SK-N-MC (cell line): ENCODE results near the gene WDR45.
A peak's percentile ranks its signal among the peaks of the same experiment; 100 is the strongest.
"Not testable (repeated sequence)": the region's sequence is repeated elsewhere in the genome, so short reads cannot be mapped to it uniquely, and the experiment has no call there.

Experiments used
- DNase-seq: peaks from one replicate; pipeline ENCODE4 v3.0.0-alpha.2; 2011; ENCODE audit warnings: low read depth, low spot score
- H3K27ac ChIP-seq: fragments of 200-600 bp; sonication (generic); 2 replicates; pipeline ENCODE4 v1.5.1; 2016; ENCODE audit warnings: mixed run types
- H3K36me3 ChIP-seq: fragments of 200-600 bp; sonication (generic); 2 replicates; pipeline ENCODE4 v1.6.1; 2017; ENCODE audit warnings: antibody characterized with exemption, low read length, mixed read lengths; ENCODE audit not compliant: insufficient read depth
- H3K4me3 ChIP-seq: fragments of 200-600 bp; sonication (generic); 2 replicates; pipeline ENCODE4 v1.5.1; 2016
- H3K9ac ChIP-seq: fragments of 200-600 bp; sonication (generic); 2 replicates; pipeline ENCODE4 v1.8.0; 2017; ENCODE audit warnings: mixed run types, mixed read lengths; ENCODE audit not compliant: insufficient read length
- H3K9me3 ChIP-seq: fragments of 200-600 bp; sonication (generic); 2 replicates; pipeline ENCODE4 v1.6.1; 2017; ENCODE audit warnings: low read depth, mild to moderate bottlenecking, antibody characterized with exemption, low read length, moderate library complexity, mixed read lengths
- EZH2 ChIP-seq: fragments of 200-600 bp; sonication (generic); IDR thresholded peaks from one replicate; pipeline ENCODE4 v1.6.1; 2017; ENCODE audit warnings: antibody characterized with exemption
- FOXP2 ChIP-seq: optimal IDR thresholded peaks from 2 replicates; pipeline ENCODE3; 2011; ENCODE audit warnings: mild to moderate bottlenecking, moderate library complexity; ENCODE audit not compliant: insufficient read depth; ENCODE audit errors: extremely low read length, control extremely low read depth
- POLR2AphosphoS5 ChIP-seq: IDR thresholded peaks from 2 replicates; pipeline ENCODE4 v1.6.1; 2012; ENCODE audit warnings: mild to moderate bottlenecking, low read depth, low read length, borderline replicate concordance

Gene WDR45

GRCh38 chrX:49079489-49080428 lies at the start of gene WDR45:
Gene WDR45, minus strand, starts transcription at chrX:49079887. Its CDS starts 1,792 bp downstream, at chrX:49078095.
- Histone ChIP-seq H3K9me3 (no peaks in the 10 kb centered on the region), H3K27ac (peak within 1 kb of the TSS; percentile 49; the same call in 1 of the 2 replicates), H3K9ac (peak within 1 kb of the TSS; percentile 92), H3K4me3 (peak within 1 kb of the TSS; percentile 84), H3K36me3 (no peaks in the 10 kb centered on the region)
- no peak for DNase-seq
- TF ChIP-seq EZH2 (no peak), FOXP2 (no peak), POLR2AphosphoS5 (0 out of 2 replicates have a peak, but pooled peaks have one; percentile 44)

DNA sequence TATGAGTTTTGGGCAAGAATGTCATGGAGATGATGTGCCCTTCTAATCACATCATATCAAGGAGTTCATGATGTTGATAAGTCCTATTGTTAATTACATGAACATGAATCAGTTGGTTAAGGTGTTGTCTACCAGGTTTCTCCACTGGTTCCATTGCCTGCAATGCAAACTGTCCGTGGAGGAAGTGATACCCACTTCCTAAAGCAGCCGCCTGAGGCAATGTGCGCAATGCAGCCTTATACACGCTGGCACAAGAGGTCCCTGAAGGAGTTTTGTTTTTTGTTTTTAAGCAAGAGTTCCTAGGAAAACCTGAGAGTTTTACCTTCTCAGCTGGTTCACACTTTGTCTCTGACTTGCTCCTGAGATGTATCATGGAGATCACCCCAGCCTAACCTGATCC lies 49.7 kb upstream of the WDR45 start:
- TF ChIP-seq FOXP2: no peak
- no peak for TF ChIP-seq POLR2AphosphoS5
- TF ChIP-seq EZH2: no peak
- no peaks in the 10 kb centered on the region for H3K9me3 ChIP-seq
- no peak overlapping the region for H3K4me3 ChIP-seq
- DNase-seq: no peak
- no peak overlapping the region for H3K27ac ChIP-seq
- H3K36me3 ChIP-seq: no peaks in the 10 kb centered on the region
- no peak overlapping the region for H3K9ac ChIP-seq

- not testable (repeated sequence) for H3K27ac ChIP-seq, DNase-seq, H3K36me3 ChIP-seq, H3K4me3 ChIP-seq, H3K9me3 ChIP-seq, H3K9ac ChIP-seq
These were observed 48.1 kb upstream of the WDR45 start for GRCh38 chrX:49127742-49128258.

- Histone ChIP-seq H3K4me3 (peak overlapping the region; percentile 87), H3K9ac (peak overlapping the region; percentile 94)
- no peak for TF ChIP-seq FOXP2
- no peak for TF ChIP-seq EZH2
- no peak for TF ChIP-seq POLR2AphosphoS5
These were observed 42.8 kb upstream of the WDR45 start for GRCh38 chrX:49122499-49122898.

GRCh38 chrX:49120091-49120490 lies 40.4 kb upstream of the WDR45 start:
- no peak for TF ChIP-seq POLR2AphosphoS5
- no peak for TF ChIP-seq EZH2
- TF ChIP-seq FOXP2: no peak
- Histone ChIP-seq H3K36me3 (peaks cover 10% of the 10 kb centered on the region; the same call in 1 of the 2 replicates), H3K9ac (no peak overlapping the region), H3K27ac (no peak overlapping the region), H3K9me3 (no peaks in the 10 kb centered on the region; the same call in 1 of the 2 replicates), H3K4me3 (no peak overlapping the region)
- DNase-seq: no peak

More at GRCh38 chrX:49122499-49122898, 42.8 kb upstream of the WDR45 start:
- Histone ChIP-seq H3K36me3 (no peaks in the 10 kb centered on the region; the same call in 1 of the 2 replicates), H3K27ac (no peak overlapping the region), H3K9me3 (no peaks in the 10 kb centered on the region; the same call in 1 of the 2 replicates)
- no peak for DNase-seq

- peaks cover 13% of the 10 kb centered on the region; the same call in 1 of the 2 replicates for H3K36me3 ChIP-seq
- no peaks in the 10 kb centered on the region; the same call in 1 of the 2 replicates for H3K9me3 ChIP-seq
These were observed 37.9 kb upstream of the WDR45 start for GRCh38 chrX:49117581-49117980.

GRCh38 chrX:49116716-49117115 lies 37.0 kb upstream of the WDR45 start:
- no peak overlapping the region for H3K4me3 ChIP-seq
- H3K9me3 ChIP-seq: no peaks in the 10 kb centered on the region; the same call in 1 of the 2 replicates
- DNase-seq: no peak
- TF ChIP-seq EZH2: no peak
- TF ChIP-seq FOXP2: no peak
- no peak for TF ChIP-seq POLR2AphosphoS5
- no peak overlapping the region for H3K27ac ChIP-seq
- peaks cover 13% of the 10 kb centered on the region; the same call in 1 of the 2 replicates for H3K36me3 ChIP-seq
- H3K9ac ChIP-seq: no peak overlapping the region

More at GRCh38 chrX:49117581-49117980, 37.9 kb upstream of the WDR45 start:
- TF ChIP-seq EZH2 (no peak), POLR2AphosphoS5 (no peak), FOXP2 (no peak)
- Histone ChIP-seq H3K4me3 (no peak overlapping the region), H3K9ac (no peak overlapping the region), H3K27ac (no peak overlapping the region)
- DNase-seq: no peak

DNA sequence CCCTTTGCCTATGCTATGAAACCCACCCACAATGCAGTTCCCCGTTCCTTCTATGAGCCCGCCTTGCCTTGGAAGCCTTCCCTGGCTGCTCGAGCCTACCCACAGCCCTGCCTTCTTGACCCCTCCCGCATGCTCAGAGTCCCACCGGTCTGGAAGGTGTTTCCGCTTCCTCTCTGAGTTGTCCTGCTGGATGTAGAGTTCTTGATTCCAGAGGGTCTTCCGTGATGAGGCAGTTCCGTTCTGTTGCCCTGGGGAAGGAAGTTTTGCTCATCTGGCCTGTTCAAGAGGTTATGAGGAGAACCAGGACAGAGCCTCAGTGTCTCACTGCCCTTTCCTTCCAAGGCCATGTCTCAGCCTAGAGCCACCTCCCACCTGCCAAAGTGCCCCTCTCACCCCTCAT lies 36.4 kb upstream of the WDR45 start:
- H3K36me3 ChIP-seq: peaks cover 13% of the 10 kb centered on the region; the same call in 1 of the 2 replicates
- H3K4me3 ChIP-seq: no peak overlapping the region
- no peak overlapping the region for H3K9ac ChIP-seq
- DNase-seq: no peak
- no peak overlapping the region for H3K27ac ChIP-seq
- TF ChIP-seq FOXP2 (no peak), POLR2AphosphoS5 (no peak), EZH2 (no peak)
- no peaks in the 10 kb centered on the region; the same call in 1 of the 2 replicates for H3K9me3 ChIP-seq
